Measurements from ENCODE around the gene NEK6. TPM values are rescaled to one million over a fixed set of nuclear protein-coding genes. Genes with fewer than 3 reads are reported as not detected.

Gene NEK6
- total RNA-seq: 13.7 and 28.2 TPM in 2 replicates

GRCh38 chr9:124257844-124258606 lies at the start of gene NEK6:
Gene NEK6 (plus strand): TSS chr9:124257949. CDS start chr9:124301965, 44,016 bp downstream.

Other genes with a start within 250 kb of the NEK6 start
- gene LHX2, start 246.2 kb upstream of the NEK6 start, total RNA-seq: not detected in 2 replicates
- 111 and 162 TPM in 2 replicates for gene PSMB7, start 157.5 kb downstream of the NEK6 start, total RNA-seq
- not detected in 2 replicates for gene ADGRD2, start 192.5 kb downstream of the NEK6 start, total RNA-seq
- not detected in 2 replicates for gene NR5A1, start 249.4 kb downstream of the NEK6 start, total RNA-seq

Measured in placental epithelial cell (primary cell).